Natural killer cell (primary cell): ENCODE results near the gene ESF1. TPM values are rescaled to one million over a fixed set of nuclear protein-coding genes. Genes with fewer than 3 reads are reported as not detected.

Experiments
- ATAC-seq, 3 donors: fragments of 150-1000 bp in 2 of 3; fragments of 200-7000 bp in 1 of 3; cut with Tn5 transposase; 1 replicate in 1 of 3; 2 replicates in 2 of 3; pipeline ENCODE4 v1.10.0; 2021; ENCODE audit warnings: mild to moderate bottlenecking in 2 of 3, moderate library complexity in 2 of 3
- DNase-seq, 2 donors: peaks; one replicate each; pipeline versions ENCODE4 v3.0.0 to v3.0.0-alpha.2; 2013 to 2021; ENCODE audit warnings: mixed read lengths in 1 of 2
- H3K27ac ChIP-seq: one replicate; pipeline ENCODE4 v1.5.1; 2013; ENCODE audit warnings: mild to moderate bottlenecking, low read length
- H3K27me3 ChIP-seq: one replicate; pipeline ENCODE4 v1.6.1; 2013; ENCODE audit warnings: low read length; ENCODE audit not compliant: control insufficient read depth, insufficient read depth
- H3K36me3 ChIP-seq: one replicate; pipeline ENCODE4 v1.6.1; 2013; ENCODE audit warnings: low read length; ENCODE audit not compliant: control insufficient read depth, insufficient read depth
- H3K4me1 ChIP-seq: one replicate; pipeline ENCODE4 v1.6.1; 2013; ENCODE audit warnings: low read length; ENCODE audit not compliant: control insufficient read depth, insufficient read depth
- H3K4me3 ChIP-seq: one replicate; pipeline ENCODE4 v1.5.1; 2013; ENCODE audit warnings: low read length
- H3K9me3 ChIP-seq: one replicate; pipeline ENCODE4 v1.6.1; 2013; ENCODE audit warnings: low read length; ENCODE audit not compliant: control insufficient read depth, insufficient read depth
- H3K27ac Mint-ChIP-seq, 2 donors: one replicate each; pipeline ENCODE4 v1.8.0; 2022; ENCODE audit warnings: mild to moderate bottlenecking in 2 of 2, mixed read lengths in 2 of 2, moderate library complexity in 1 of 2
- H3K27me3 Mint-ChIP-seq, 2 donors: one replicate each; pipeline ENCODE4 v1.8.0; 2022; ENCODE audit warnings: low read depth in 2 of 2, mixed read lengths in 2 of 2
- H3K36me3 Mint-ChIP-seq: one replicate; pipeline ENCODE4 v1.8.0; 2022; ENCODE audit warnings: mixed read lengths
- H3K4me1 Mint-ChIP-seq, 2 donors: one replicate each; pipeline ENCODE4 v1.8.0; 2022; ENCODE audit warnings: mixed read lengths in 2 of 2
- H3K4me3 Mint-ChIP-seq: one replicate; pipeline ENCODE4 v1.8.0; 2022; ENCODE audit warnings: mild to moderate bottlenecking, moderate library complexity, mixed read lengths
- H3K9me3 Mint-ChIP-seq, 2 donors: one replicate each; pipeline ENCODE4 v1.8.0; 2022; ENCODE audit warnings: mixed read lengths in 2 of 2
- WGBS: methylation state at CpG from one replicate; pipeline ENCODE4 v1.1.7; 2013; ENCODE audit warnings: missing lambda C conversion rate; ENCODE audit not compliant: insufficient coverage; 5-methylcytosine and 5-hydroxymethylcytosine counted together
- intact Hi-C: fragments of 100-400 bp; cut with micrococcal nuclease; formaldehyde crosslinking; loops from one replicate; pipeline ENCODE4 v1.14.2; 2022
- total RNA-seq, 4 donors: library from RNA; stranded (reverse); fragments of 120-200 nt in 1 of 4; gene quantifications; one replicate each; pipeline versions ENCODE4 v1.2.3 to v1.2.4, GENCODE V29; 2013 to 2022
- TF ChIP-seq, protein P1 (sequence below): fragments of 200-600 bp; IDR thresholded peaks from one replicate; pipeline ENCODE4 v1.8.0; 2022; ENCODE audit warnings: antibody characterized with exemption

ESF1 gene
- total RNA-seq, 3 donors from 2014 or later (not counting 1 experiment from before 2014, with no cell fraction given): 8.4 to 11.1 (median 10.0) TPM

DNA sequence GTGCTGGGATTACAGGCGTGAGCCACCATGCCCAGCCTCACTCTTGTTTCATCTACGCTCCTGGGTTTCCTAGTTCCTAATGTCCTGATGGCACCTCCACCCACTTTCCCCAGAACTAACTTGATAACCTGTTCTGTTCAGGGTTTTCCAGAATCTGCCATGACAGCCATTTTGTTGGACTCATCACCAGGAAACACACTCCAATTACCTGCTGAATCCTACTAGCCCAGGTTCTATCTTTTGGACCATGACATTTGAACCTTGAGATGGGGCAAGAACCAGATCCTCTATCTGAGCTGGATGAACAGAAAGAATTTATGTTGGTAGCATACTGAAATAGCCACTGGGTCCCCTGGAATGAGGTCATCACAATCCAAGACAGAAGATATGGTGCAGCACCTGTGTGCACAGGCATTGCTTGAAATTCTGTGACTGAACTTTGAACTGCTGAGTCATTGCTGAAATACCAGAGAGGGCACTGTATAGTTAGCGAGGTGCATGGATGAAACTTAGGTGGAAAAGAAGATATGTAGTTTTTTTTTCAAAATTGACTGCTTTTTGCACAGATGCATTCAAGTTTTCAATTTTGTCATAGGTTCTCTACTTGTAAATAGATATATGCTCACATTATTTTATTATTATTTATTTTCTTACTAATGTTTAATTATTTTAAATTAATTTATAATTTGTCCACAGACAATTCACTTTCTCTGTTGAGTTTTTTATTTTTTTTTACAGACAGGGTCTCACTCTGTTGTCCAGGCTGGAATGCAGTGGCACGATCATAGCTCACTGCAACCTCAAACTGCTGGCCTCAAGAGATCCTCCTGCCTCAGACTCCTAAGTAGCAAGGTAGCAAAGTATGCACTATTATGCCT, 103.2 kb downstream of the ESF1 start:
- peaks cover 4% of the 10 kb centered on the region for H3K4me1 ChIP-seq
- no peak overlapping the region for H3K4me3 ChIP-seq
- Mint-ChIP-seq H3K9me3 (no peaks in the 10 kb centered on the region), H3K27me3 (peaks cover 6 to 15% of the 10 kb centered on the region in 2 donors), H3K27ac (no peak overlapping the region), H3K36me3 (no peaks in the 10 kb centered on the region), H3K4me1 (peaks cover 0 to 8% of the 10 kb centered on the region in 2 donors), H3K4me3 (no peak overlapping the region)
- 82% methylated on average over 4 of the region's 4 CpGs for WGBS
- no peak for ATAC-seq
- DNase-seq: no peak
- no peaks in the 10 kb centered on the region for H3K36me3 ChIP-seq
- no peaks in the 10 kb centered on the region for H3K27me3 ChIP-seq
- peaks cover 3% of the 10 kb centered on the region for H3K9me3 ChIP-seq
- no peak overlapping the region for H3K27ac ChIP-seq
- intact Hi-C loops: no loop called here
- TF ChIP-seq, protein P1, sequence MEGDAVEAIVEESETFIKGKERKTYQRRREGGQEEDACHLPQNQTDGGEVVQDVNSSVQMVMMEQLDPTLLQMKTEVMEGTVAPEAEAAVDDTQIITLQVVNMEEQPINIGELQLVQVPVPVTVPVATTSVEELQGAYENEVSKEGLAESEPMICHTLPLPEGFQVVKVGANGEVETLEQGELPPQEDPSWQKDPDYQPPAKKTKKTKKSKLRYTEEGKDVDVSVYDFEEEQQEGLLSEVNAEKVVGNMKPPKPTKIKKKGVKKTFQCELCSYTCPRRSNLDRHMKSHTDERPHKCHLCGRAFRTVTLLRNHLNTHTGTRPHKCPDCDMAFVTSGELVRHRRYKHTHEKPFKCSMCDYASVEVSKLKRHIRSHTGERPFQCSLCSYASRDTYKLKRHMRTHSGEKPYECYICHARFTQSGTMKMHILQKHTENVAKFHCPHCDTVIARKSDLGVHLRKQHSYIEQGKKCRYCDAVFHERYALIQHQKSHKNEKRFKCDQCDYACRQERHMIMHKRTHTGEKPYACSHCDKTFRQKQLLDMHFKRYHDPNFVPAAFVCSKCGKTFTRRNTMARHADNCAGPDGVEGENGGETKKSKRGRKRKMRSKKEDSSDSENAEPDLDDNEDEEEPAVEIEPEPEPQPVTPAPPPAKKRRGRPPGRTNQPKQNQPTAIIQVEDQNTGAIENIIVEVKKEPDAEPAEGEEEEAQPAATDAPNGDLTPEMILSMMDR: no peak

DNA sequence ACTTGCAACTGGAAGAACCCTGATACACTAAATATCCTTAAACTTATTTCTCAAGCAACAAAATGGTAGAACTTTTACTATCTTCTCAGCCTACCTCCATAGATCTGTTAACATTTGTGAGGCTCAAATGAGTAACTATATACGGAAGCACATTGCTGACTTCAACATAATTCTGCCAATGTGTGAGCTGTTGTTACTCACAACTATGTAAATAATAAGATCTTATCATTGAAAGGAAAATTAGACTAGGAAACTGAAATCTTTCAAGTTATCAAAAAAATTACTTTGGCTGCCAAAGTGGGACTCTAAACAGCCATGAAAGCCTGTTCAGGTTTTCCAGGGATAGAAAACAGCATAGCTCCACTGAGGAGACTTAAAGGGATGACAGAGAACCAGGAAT, 105.8 kb downstream of the ESF1 start:
- no peaks in the 10 kb centered on the region for H3K36me3 ChIP-seq
- H3K4me1 ChIP-seq: no peaks in the 10 kb centered on the region
- TF ChIP-seq, protein P1: no peak
- H3K9me3 Mint-ChIP-seq: no peaks in the 10 kb centered on the region
- no peak overlapping the region for H3K27ac Mint-ChIP-seq
- H3K4me1 Mint-ChIP-seq: no peaks in the 10 kb centered on the region
- DNase-seq: no peak
- H3K27me3 Mint-ChIP-seq: peaks cover 6 to 7% of the 10 kb centered on the region in 2 donors
- H3K27ac ChIP-seq: no peak overlapping the region
- H3K9me3 ChIP-seq: peaks cover 3% of the 10 kb centered on the region
- no peak overlapping the region for H3K4me3 Mint-ChIP-seq
- no peaks in the 10 kb centered on the region for H3K36me3 Mint-ChIP-seq
- no peak for ATAC-seq
- H3K4me3 ChIP-seq: no peak overlapping the region
- no CpG with 5 or more reads among the region's 1 CpG for WGBS
- intact Hi-C loops: no loop called here
- no peaks in the 10 kb centered on the region for H3K27me3 ChIP-seq

DNA sequence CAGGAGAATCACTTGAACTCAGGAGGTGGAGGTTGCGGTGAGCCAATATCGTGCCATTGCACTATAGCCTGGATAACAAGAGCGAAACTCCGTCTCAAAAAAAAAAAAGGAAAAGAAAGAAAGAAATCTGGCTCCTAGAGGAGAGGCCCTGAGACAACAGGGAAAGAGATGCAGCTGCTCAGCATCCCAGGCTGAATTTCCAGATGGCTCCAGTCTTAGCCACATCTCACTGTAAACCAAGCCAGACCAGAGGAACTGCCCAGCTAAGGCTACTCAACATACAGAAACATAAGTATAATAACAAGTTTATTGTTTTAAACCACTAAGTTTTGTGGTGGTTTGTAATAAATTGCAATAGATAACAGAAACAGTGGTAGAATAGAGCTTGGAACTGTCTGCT, 107.5 kb downstream of the ESF1 start:
- 97% methylated on average over 4 of the region's 4 CpGs for WGBS
- intact Hi-C loops: no loop called here
- Histone ChIP-seq H3K36me3 (no peaks in the 10 kb centered on the region), H3K27me3 (no peaks in the 10 kb centered on the region), H3K9me3 (peaks cover 3% of the 10 kb centered on the region), H3K4me1 (no peaks in the 10 kb centered on the region), H3K4me3 (no peak overlapping the region), H3K27ac (no peak overlapping the region)
- Mint-ChIP-seq H3K4me1 (no peaks in the 10 kb centered on the region), H3K9me3 (no peaks in the 10 kb centered on the region), H3K4me3 (no peak overlapping the region), H3K36me3 (no peaks in the 10 kb centered on the region), H3K27ac (no peak overlapping the region), H3K27me3 (peaks cover 2 to 4% of the 10 kb centered on the region in 2 donors)
- no peak for DNase-seq
- TF ChIP-seq, protein P1: no peak
- no peak for ATAC-seq
